HL-60 (cell line): ENCODE results near the gene NCMAP.

Experiments
- DNase-seq, 2 experiments: peaks; one replicate each; pipeline ENCODE4 v3.0.0-alpha.2; 2010 to 2020; ENCODE audit warnings: low read depth in 1 of 2, low spot score in 1 of 2
- H3K27ac ChIP-seq: fragments of 250-450 bp; sonication (Bioruptor Pico); replicated peaks from 2 replicates; pipeline ENCODE4 v1.5.1; 2020; ENCODE audit warnings: mild to moderate bottlenecking, moderate library complexity
- H3K27me3 ChIP-seq: fragments of 250-450 bp; sonication (Bioruptor Pico); 2 replicates; pipeline ENCODE4 v1.5.1; 2021; ENCODE audit warnings: mild to moderate bottlenecking, moderate library complexity; ENCODE audit not compliant: insufficient read depth, poor library complexity, severe bottlenecking
- H3K4me3 ChIP-seq: replicated peaks from 2 replicates; pipeline ENCODE4 v1.5.1; 2011; ENCODE audit warnings: mild to moderate bottlenecking, control low read depth, low read length; ENCODE audit not compliant: insufficient read depth
- CTCF ChIP-seq: IDR thresholded peaks from one replicate; pipeline ENCODE4 v1.5.1; 2011; ENCODE audit warnings: low read length, control low read depth, inconsistent platforms; ENCODE audit not compliant: insufficient read depth
- GABPA ChIP-seq: IDR thresholded peaks from 2 replicates; pipeline ENCODE4 v1.6.1; 2012; ENCODE audit warnings: low read depth
- POLR2AphosphoS5 ChIP-seq: IDR thresholded peaks from 2 replicates; pipeline ENCODE4 v1.6.1; 2012; ENCODE audit warnings: low read depth
- REST ChIP-seq: IDR thresholded peaks from 2 replicates; pipeline ENCODE4 v1.6.1; 2012; ENCODE audit warnings: low read depth; ENCODE audit not compliant: insufficient replicate concordance
- SPI1 ChIP-seq: IDR thresholded peaks from 2 replicates; pipeline ENCODE4 v1.6.1; 2012; ENCODE audit warnings: low read depth, mild to moderate bottlenecking, borderline replicate concordance

NCMAP gene

GRCh38 chr1:24540906-24541710 is 14.8 kb upstream of the NCMAP start:
- H3K27ac ChIP-seq: no peak overlapping the region
- no peak for TF ChIP-seq POLR2AphosphoS5
- no peak for TF ChIP-seq GABPA
- no peak for TF ChIP-seq CTCF
- TF ChIP-seq SPI1: no peak
- no peak for TF ChIP-seq REST
- no peak for DNase-seq
- H3K4me3 ChIP-seq: no peak overlapping the region
- H3K27me3 ChIP-seq: no peaks in the 10 kb centered on the region

- no peak overlapping the region for H3K4me3 ChIP-seq
- H3K27me3 ChIP-seq: no peaks in the 10 kb centered on the region
- no peak for TF ChIP-seq REST
- no peak for TF ChIP-seq SPI1
- TF ChIP-seq CTCF: no peak
- no peak for TF ChIP-seq POLR2AphosphoS5
- TF ChIP-seq GABPA: no peak
- no peak for DNase-seq
- H3K27ac ChIP-seq: no peak overlapping the region
Observed at GRCh38 chr1:24541711-24542346, 14.1 kb upstream of the NCMAP start.

- Histone ChIP-seq H3K27ac (no peak overlapping the region), H3K4me3 (no peak overlapping the region), H3K27me3 (no peaks in the 10 kb centered on the region)
- DNase-seq: no peak
- no peak for TF ChIP-seq GABPA
- TF ChIP-seq POLR2AphosphoS5: no peak
- no peak for TF ChIP-seq CTCF
- no peak for TF ChIP-seq REST
- no peak for TF ChIP-seq SPI1
Observed at GRCh38 chr1:24544239-24544638, 11.6 kb upstream of the NCMAP start.
